SK-N-SH treated with all-trans-retinoic acid at 6 μM for 48 hours (cell line): ENCODE results near the gene EXOC8.

ENCODE experiments used
- ATAC-seq: fragments of 200-7000 bp; cut with Tn5 transposase; 3 replicates; pipeline ENCODE4 v1.9.1; 2020; ENCODE audit warnings: mild to moderate bottlenecking, moderate library complexity
- ARNTL ChIP-seq: fragments of 450-650 bp; formaldehyde crosslinking; IDR thresholded peaks from 2 replicates; pipeline ENCODE4 v1.5.0; 2020; ENCODE audit warnings: low read depth, mild to moderate bottlenecking, moderate library complexity, borderline replicate concordance
- CSDC2 ChIP-seq: fragments of 250-450 bp; sonication (Bioruptor Pico); IDR thresholded peaks from 2 replicates; pipeline ENCODE4 v1.5.0; 2020; ENCODE audit warnings: mild to moderate bottlenecking, moderate library complexity
- ESRRG ChIP-seq: fragments of 250-450 bp; sonication (Bioruptor Pico); IDR thresholded peaks from 2 replicates; pipeline ENCODE4 v1.6.1; 2021; ENCODE audit warnings: mild to moderate bottlenecking
- GLIS3 ChIP-seq: fragments of 250-450 bp; sonication (Bioruptor Pico); IDR thresholded peaks from 2 replicates; pipeline ENCODE4 v1.5.0; 2020; ENCODE audit warnings: mild to moderate bottlenecking, moderate library complexity
- ISL1 ChIP-seq: fragments of 250-450 bp; sonication (Bioruptor Pico); IDR thresholded peaks from 2 replicates; pipeline ENCODE4 v2.1.2; 2022; ENCODE audit warnings: mild to moderate bottlenecking, moderate library complexity
- OSR1 ChIP-seq: fragments of 250-450 bp; sonication (Bioruptor Pico); IDR thresholded peaks from 2 replicates; pipeline ENCODE4 v1.8.0; 2022; ENCODE audit warnings: moderate library complexity, mild to moderate bottlenecking, inconsistent platforms
- PATZ1 ChIP-seq: fragments of 250-450 bp; sonication (Bioruptor Pico); IDR thresholded peaks from 2 replicates; pipeline ENCODE4 v1.8.0; 2020; ENCODE audit warnings: mild to moderate bottlenecking, moderate library complexity, borderline replicate concordance
- PPARA ChIP-seq: fragments of 250-450 bp; sonication (Bioruptor Pico); IDR thresholded peaks from 2 replicates; pipeline ENCODE4 v1.5.0; 2020; ENCODE audit warnings: mild to moderate bottlenecking, borderline replicate concordance
- RARB ChIP-seq: fragments of 250-450 bp; sonication (Bioruptor Pico); IDR thresholded peaks from 2 replicates; pipeline ENCODE4 v1.8.0; 2021; ENCODE audit warnings: mild to moderate bottlenecking, moderate library complexity
- SNAI2 ChIP-seq: fragments of 250-450 bp; sonication (Bioruptor Pico); IDR thresholded peaks from 2 replicates; pipeline ENCODE4 v1.5.0; 2020; ENCODE audit warnings: mild to moderate bottlenecking, moderate library complexity
- TCF4 ChIP-seq: fragments of 250-450 bp; sonication (Bioruptor Pico); IDR thresholded peaks from 2 replicates; pipeline ENCODE4 v1.8.0; 2021; ENCODE audit warnings: mild to moderate bottlenecking, moderate library complexity, borderline replicate concordance
- ZC3H10 ChIP-seq: fragments of 250-450 bp; sonication (Bioruptor Pico); IDR thresholded peaks from 2 replicates; pipeline ENCODE4 v1.5.1; 2021; ENCODE audit warnings: mild to moderate bottlenecking, moderate library complexity
- ZFP3 ChIP-seq: fragments of 250-450 bp; sonication (Bioruptor Pico); IDR thresholded peaks from 2 replicates; pipeline ENCODE4 v1.5.0; 2020; ENCODE audit warnings: mild to moderate bottlenecking, moderate library complexity
- ZNF565 ChIP-seq: fragments of 450-650 bp; formaldehyde crosslinking; conservative IDR thresholded peaks from 2 replicates; pipeline ENCODE4 v1.5.0; 2020; ENCODE audit warnings: low read depth, mild to moderate bottlenecking, moderate library complexity
- ZNF8 ChIP-seq: fragments of 450-650 bp; formaldehyde crosslinking; IDR thresholded peaks from 2 replicates; pipeline ENCODE4 v1.5.0; 2020; ENCODE audit warnings: mild to moderate bottlenecking, moderate library complexity
- TF ChIP-seq, protein P1 (sequence below): fragments of 250-450 bp; sonication (Bioruptor Pico); IDR thresholded peaks from 2 replicates; pipeline ENCODE4 v1.8.0; 2021; ENCODE audit warnings: low read depth, mild to moderate bottlenecking, moderate library complexity, borderline replicate concordance
- TF ChIP-seq, protein P2 (sequence below): fragments of 250-450 bp; sonication (Bioruptor Pico); IDR thresholded peaks from 2 replicates; pipeline ENCODE4 v1.5.0; 2020; ENCODE audit warnings: mild to moderate bottlenecking, moderate library complexity
- TF ChIP-seq, protein P3 (sequence below): fragments of 250-450 bp; sonication (Bioruptor Pico); IDR thresholded peaks from 2 replicates; pipeline ENCODE4 v1.5.1; 2021; ENCODE audit warnings: mild to moderate bottlenecking, moderate library complexity
- TF ChIP-seq, protein P4 (sequence below): fragments of 250-450 bp; sonication (Bioruptor Pico); IDR thresholded peaks from 2 replicates; pipeline ENCODE4 v1.5.1; 2020; ENCODE audit warnings: low read depth, mild to moderate bottlenecking, moderate library complexity

EXOC8 gene

DNA sequence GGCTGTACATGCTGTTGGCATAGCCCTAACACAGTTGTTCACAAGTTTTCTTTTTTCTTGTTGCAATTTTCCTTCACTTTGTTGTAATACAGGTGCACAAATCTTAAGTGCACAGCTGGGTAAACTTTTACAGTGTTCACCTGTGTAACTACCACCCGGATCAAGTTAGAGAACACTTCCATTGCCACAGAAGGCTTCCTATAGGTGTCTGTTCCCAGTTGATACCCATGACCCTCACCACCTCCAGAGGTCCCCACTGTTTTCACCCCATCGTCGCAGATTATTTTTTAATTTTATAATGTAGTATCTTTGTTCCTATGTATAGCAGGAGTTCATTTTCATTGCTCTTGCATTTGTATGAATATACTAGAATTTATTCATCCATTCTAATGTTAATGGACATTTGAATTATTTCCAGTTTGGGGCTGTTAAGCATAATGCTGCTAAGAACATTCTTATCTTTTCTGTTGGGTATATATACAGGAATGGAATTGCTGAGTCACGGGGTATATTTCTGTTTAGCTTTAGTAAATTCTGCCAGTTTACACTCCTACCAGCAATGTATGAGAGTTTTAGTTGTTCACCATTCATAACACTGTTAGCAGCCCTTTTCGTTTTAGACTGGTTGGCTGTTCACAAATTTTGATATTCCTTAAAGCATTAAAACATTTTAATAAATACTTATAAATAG is 16.8 kb upstream of the EXOC8 start (continued):
- TF ChIP-seq, protein P1, sequence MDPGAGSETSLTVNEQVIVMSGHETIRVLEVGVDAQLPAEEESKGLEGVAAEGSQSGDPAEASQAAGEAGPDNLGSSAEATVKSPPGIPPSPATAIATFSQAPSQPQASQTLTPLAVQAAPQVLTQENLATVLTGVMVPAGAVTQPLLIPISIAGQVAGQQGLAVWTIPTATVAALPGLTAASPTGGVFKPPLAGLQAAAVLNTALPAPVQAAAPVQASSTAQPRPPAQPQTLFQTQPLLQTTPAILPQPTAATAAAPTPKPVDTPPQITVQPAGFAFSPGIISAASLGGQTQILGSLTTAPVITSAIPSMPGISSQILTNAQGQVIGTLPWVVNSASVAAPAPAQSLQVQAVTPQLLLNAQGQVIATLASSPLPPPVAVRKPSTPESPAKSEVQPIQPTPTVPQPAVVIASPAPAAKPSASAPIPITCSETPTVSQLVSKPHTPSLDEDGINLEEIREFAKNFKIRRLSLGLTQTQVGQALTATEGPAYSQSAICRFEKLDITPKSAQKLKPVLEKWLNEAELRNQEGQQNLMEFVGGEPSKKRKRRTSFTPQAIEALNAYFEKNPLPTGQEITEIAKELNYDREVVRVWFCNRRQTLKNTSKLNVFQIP (CRISPR knock-in tag): no peak

DNA sequence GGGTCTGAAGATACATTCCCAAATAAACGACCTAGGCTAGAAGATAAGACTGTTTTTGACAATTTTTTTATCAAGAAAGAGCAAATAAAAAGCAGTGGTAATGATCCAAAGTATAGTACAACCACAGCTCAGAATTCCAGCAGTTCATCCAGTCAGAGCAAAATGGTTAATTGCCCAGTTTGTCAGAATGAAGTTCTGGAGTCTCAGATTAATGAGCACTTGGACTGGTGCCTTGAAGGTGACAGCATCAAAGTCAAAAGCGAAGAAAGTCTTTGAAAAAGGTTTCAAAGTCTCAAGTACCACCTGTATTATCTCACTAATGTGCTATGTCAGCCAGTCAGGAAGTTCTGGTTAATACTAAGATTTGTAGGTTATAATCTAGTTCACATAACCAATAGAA is 15.4 kb upstream of the EXOC8 start:
- no peak for ATAC-seq
- TF ChIP-seq ZFP3 (no peak), PATZ1 (CRISPR knock-in tag) (no peak), ZNF8 (CRISPR knock-in tag) (no peak), CSDC2 (CRISPR knock-in tag) (no peak), TCF4 (CRISPR knock-in tag) (no peak), SNAI2 (no peak), RARB (CRISPR knock-in tag) (no peak), PPARA (CRISPR knock-in tag) (no peak), GLIS3 (CRISPR knock-in tag) (no peak), ZNF565 (no peak), ZC3H10 (CRISPR knock-in tag) (no peak), OSR1 (CRISPR knock-in tag) (no peak), ESRRG (CRISPR knock-in tag) (no peak)
- TF ChIP-seq, protein P2, sequence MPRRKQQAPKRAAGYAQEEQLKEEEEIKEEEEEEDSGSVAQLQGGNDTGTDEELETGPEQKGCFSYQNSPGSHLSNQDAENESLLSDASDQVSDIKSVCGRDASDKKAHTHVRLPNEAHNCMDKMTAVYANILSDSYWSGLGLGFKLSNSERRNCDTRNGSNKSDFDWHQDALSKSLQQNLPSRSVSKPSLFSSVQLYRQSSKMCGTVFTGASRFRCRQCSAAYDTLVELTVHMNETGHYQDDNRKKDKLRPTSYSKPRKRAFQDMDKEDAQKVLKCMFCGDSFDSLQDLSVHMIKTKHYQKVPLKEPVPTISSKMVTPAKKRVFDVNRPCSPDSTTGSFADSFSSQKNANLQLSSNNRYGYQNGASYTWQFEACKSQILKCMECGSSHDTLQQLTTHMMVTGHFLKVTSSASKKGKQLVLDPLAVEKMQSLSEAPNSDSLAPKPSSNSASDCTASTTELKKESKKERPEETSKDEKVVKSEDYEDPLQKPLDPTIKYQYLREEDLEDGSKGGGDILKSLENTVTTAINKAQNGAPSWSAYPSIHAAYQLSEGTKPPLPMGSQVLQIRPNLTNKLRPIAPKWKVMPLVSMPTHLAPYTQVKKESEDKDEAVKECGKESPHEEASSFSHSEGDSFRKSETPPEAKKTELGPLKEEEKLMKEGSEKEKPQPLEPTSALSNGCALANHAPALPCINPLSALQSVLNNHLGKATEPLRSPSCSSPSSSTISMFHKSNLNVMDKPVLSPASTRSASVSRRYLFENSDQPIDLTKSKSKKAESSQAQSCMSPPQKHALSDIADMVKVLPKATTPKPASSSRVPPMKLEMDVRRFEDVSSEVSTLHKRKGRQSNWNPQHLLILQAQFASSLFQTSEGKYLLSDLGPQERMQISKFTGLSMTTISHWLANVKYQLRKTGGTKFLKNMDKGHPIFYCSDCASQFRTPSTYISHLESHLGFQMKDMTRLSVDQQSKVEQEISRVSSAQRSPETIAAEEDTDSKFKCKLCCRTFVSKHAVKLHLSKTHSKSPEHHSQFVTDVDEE (CRISPR knock-in tag): no peak
- TF ChIP-seq, protein P1 (CRISPR knock-in tag): no peak
- TF ChIP-seq, protein P3, sequence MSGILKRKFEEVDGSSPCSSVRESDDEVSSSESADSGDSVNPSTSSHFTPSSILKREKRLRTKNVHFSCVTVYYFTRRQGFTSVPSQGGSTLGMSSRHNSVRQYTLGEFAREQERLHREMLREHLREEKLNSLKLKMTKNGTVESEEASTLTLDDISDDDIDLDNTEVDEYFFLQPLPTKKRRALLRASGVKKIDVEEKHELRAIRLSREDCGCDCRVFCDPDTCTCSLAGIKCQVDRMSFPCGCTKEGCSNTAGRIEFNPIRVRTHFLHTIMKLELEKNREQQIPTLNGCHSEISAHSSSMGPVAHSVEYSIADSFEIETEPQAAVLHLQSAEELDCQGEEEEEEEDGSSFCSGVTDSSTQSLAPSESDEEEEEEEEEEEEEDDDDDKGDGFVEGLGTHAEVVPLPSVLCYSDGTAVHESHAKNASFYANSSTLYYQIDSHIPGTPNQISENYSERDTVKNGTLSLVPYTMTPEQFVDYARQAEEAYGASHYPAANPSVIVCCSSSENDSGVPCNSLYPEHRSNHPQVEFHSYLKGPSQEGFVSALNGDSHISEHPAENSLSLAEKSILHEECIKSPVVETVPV (CRISPR knock-in tag): no peak
- TF ChIP-seq, protein P4, sequence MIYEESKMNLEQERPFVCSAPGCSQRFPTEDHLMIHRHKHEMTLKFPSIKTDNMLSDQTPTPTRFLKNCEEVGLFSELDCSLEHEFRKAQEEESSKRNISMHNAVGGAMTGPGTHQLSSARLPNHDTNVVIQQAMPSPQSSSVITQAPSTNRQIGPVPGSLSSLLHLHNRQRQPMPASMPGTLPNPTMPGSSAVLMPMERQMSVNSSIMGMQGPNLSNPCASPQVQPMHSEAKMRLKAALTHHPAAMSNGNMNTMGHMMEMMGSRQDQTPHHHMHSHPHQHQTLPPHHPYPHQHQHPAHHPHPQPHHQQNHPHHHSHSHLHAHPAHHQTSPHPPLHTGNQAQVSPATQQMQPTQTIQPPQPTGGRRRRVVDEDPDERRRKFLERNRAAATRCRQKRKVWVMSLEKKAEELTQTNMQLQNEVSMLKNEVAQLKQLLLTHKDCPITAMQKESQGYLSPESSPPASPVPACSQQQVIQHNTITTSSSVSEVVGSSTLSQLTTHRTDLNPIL: no peak
- TF ChIP-seq, all 23 proteins: peak for 0

- no peak for ATAC-seq
- TF ChIP-seq ESRRG (CRISPR knock-in tag) (no peak), PATZ1 (CRISPR knock-in tag) (no peak), GLIS3 (CRISPR knock-in tag) (no peak), ARNTL (CRISPR knock-in tag) (no peak), ISL1 (no peak), CSDC2 (CRISPR knock-in tag) (no peak), ZNF565 (no peak), TCF4 (CRISPR knock-in tag) (no peak)
- TF ChIP-seq, protein P2 (CRISPR knock-in tag): no peak
- TF ChIP-seq, protein P3 (CRISPR knock-in tag): no peak
These were observed 14.2 kb upstream of the EXOC8 start for GRCh38 chr1:231351816-231352215.
